GM19099 (cell line): ENCODE data around the gene CLEC19A.

Experiments
- POLR2A ChIP-seq: IDR thresholded peaks from 3 replicates; pipeline ENCODE4 v1.6.1; 2011; ENCODE audit warnings: low read depth; ENCODE audit not compliant: insufficient read length; ENCODE audit errors: extremely low read depth

Gene CLEC19A

DNA sequence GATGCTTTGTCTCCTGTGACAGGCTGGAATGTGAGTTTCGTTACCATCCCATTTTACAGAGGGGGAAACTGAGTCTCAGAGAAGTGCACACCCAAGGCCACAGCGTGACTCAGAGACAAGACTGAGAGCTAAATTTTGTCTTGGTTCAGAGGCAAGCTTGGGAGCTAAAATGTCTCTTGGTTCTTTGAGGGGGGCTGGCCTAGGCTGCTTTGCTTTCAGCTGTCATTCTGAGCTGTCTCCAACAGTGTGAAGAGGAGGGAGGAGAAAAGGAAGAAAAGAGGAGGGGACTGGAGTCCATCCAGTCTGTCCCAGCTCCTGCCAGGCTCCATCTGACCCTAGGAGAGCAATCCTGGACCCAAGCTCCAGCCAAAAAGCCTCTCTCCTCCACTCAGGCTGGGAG lies at the start of gene CLEC19A:
CLEC19A (plus strand) TSS at position 301 of the 400 bp plus-strand sequence. CDS start 121 bp downstream, outside the sequence.
- TF ChIP-seq POLR2A, result no peak

DNA sequence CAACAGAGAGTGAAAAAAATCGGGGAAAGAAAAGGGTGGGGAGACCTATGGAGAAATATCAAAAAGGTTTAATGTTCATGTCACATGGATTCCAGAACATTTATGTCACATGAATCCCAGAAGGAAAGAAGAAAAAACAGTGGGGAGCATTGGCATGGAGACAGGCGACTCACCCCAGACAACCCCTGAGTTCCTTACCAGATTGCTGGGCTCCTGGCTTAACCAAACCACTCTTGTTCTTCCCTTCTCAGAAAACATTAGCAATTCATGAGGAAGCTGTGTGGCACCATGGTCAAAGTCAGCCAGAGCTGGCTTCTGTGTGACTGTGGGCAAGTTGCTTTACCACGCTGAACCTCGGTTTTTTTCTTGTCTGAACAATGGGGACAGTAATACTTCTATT lies 49.6 kb upstream of the CLEC19A start:
- no peak for TF ChIP-seq POLR2A

DNA sequence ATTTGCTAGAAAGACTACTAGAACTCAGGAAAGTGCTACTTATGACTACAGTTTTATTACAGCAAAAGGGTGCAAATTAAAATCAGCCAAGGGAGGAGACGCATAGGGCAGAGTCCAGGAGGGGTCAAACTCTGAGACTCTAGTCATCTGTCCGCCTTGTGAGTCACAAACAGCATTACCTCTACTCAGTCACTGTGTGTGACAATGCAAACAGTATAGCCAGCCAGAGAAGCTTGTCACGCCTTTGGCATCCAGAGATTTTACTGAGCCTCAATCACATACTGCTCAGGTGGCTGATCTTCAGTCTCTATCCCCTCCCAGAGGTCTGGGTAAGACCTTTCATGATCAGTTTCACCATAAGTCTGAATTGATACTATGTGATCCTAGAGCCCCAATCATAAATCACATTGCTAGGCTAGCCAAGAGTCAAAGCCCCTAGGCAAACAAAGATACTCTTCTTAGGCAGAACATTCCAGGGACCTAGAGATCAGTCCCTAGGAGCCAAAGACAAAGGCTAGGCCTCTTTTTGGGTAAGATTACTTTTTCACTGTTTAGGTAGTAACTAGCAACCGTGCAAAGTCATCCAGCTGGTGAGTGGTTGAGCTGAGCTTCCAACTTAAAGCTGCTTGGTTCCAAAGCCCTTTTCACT lies 48.8 kb upstream of the CLEC19A start:
- TF ChIP-seq POLR2A, result no peak

DNA sequence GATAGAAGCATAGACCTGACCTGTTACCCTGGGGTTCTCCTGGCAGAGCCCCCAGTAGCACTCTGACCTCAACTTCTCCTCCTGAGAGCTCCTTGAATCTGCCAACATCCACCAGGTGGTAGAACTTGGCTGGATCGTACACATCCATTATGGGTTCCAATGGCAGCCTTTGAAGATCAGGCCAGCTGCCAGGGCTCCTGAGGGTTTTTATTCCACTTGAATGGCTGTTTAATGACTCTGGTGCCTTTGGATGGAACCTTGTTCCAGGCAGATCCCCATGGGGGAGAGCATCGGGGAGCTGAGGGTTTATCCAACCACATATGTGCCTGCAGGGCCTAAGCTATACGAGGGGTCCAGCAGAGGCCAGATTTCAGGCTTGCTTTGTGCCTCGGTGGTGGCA lies 47.1 kb upstream of the CLEC19A start:
- TF ChIP-seq POLR2A, result no peak

DNA sequence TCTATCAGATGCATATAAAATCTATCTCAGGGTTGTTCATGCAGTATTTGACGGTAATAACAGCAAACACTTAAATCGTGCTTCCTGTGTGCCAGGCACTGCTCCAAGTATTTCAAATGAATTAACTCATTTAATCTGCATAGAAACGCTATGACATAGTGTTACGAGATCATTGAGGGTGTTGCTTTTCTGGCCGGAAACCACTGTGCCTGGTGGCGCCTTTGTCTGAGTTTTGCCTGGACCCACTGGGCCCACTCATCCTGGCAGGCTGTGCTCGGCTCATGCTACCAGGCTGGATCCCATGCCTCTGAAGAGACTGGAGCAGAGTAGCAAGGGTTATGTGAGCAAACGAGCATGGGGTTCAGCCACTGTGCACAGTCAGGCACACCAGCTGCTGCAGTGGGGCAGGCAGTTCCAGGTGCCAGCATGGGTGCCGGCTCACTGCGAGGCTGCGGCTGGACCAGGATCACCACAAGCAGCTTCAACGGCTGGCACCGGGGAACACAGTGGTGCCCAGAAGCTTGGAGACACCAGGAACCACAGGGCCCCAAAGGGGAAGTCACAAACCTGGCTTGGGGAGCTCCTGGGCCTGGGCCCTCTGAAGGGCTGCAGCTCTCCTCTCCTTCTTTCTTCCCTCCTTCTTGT lies 45.9 kb upstream of the CLEC19A start:
- no peak for TF ChIP-seq POLR2A

DNA sequence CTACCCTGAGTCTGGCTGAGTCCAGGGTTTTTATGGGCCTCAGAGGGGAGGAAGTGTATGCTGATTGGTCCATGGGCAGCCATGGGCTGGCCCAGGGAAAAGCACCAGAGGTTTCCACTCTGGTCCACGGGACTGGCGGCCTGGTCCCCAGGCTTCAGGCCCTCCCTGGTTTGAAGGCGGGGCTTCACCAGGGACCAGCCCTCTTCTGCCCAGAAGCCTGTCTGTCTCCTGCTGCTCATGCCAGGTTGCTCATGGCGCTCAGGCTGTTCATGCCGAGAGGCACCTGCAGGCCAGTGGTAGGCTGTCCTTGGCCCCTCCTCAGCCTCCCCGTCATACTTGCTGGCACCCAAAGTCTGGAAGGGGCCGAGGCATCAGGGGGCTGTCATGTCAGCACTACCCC lies 45.0 kb upstream of the CLEC19A start:
- no peak for TF ChIP-seq POLR2A

DNA sequence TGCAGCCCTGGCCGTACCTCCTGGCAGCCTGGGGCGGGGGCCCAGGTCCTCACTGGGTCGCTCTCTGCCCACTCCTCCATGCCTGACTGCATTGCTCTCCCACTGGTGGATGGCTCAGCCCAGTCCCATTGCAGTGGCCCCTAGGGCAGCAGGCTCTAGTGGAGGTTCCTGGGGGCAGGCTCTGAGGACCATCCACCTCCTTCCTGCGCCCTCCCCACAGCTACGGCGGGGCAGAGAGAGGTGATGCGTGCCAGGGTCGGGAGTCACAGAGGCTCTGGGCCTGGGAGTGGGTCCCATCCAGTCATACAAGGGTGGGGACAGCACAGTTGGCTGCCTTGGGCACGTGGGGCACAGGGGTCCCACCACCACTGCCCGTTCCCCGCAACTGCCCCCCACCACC lies 44.0 kb upstream of the CLEC19A start:
- TF ChIP-seq POLR2A, result no peak

DNA sequence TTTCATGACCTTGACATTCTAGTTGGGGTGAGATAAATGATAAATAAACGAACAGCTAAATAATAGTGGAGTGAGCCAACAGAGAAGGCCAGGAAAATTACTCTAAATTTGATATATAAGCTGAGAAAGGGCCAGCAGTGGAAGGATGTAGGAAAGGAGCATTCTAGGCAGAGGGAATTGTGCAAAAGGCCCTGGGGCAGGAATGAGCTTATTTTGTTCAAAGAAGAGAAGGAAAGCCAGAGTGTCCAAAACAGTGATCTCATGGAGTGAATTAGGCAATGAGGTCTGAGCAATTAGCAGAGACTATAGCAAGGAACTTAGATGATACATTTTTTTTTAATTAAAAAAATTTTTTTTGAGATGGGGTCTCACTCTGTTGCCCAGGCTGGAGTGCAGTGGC lies 43.3 kb upstream of the CLEC19A start:
- TF ChIP-seq POLR2A, result no peak

DNA sequence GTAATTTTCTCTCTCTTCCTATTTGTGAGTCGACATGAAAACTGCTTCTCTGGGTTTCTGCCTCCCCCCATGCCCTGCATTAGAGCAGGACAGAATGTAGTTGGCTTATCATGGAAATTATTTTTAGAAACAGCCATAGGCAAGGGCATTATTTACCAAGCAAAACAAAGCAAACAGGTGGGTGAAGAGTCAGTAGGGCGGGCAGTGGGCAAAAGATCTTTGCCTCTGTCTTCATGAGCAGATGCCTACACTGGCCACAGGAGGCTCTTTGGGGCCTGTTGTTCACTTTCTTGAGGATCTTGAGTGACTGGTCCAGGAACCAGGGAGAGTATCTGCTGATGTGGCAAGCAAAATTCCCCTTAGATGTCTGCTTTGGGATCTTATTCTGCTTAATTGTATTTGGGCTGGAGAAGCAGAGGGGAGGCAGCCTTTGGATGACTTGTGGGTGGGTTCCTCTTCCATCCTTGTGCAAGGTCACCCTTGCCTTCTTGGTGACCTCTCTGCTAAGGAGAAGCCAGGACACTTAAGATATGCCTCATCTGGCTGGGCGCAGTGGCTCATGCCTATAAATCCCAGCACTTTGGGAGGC lies 42.5 kb upstream of the CLEC19A start:
- no peak for TF ChIP-seq POLR2A

DNA sequence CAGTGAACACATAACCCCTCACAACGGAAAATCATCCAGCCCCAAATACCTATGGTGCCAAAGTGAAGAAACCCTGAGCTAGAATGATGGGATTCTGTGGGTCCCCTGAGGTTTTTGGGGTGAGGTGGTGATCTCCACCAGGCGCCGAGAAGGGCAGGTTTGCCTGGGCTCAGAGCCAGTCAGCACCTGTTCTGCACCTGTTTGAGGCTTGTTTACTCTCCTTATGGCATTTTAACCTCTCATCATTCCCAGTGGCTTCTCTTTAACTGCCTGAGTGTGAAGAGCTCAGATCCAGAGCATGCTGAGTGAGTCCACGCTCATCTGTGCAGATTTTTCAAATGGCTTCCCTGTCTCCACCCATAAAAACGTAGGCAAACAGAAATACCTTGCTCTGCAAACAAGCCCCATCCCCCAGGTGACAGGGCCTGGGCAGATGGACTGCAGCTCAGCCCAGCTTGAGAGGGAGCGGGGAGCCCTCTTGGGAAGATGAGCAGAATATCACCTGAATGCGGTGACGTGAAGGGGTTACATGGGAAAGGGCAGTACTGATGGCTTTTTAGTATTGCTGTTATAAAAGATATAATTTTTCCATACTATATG lies 40.1 kb upstream of the CLEC19A start:
- no peak for TF ChIP-seq POLR2A

DNA sequence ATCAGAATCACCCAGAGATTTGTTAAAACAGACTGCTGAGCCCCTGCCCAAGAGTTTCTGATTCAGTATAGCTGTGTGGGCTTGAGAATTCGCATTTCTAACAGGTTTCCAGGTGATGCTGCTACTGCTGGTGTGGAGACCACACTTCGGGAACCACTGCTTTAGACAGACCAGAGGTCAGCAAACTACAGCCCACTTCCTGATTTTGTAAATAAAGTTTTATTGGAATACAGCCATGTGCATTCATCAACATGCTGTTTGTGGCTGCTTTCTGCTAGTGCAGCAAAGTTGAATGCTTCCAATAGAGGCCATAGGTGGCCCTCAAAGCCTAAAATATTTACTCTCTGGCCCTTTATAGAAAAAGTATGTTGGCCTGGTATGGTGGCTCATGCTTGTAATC lies 32.6 kb upstream of the CLEC19A start:
- TF ChIP-seq POLR2A, result no peak

DNA sequence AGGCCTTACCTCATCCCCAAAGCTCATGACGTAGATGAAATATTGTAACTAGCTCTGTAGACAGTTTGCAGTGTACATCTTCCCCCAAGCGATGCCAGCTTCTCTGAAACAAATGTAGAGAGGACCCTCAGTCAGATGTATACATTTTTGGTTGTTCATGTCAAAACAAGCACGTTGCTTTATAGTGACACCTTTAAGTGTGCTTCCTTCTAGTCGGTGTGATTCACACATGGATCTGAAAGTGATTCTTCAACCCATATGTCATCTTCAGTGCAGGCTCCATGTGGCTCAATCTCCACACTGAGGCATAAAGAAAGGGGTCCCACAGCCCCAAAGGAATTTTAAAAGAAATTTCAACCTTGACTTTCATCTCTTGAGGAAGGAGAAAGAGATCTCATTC lies 30.9 kb upstream of the CLEC19A start:
- TF ChIP-seq POLR2A, result no peak

DNA sequence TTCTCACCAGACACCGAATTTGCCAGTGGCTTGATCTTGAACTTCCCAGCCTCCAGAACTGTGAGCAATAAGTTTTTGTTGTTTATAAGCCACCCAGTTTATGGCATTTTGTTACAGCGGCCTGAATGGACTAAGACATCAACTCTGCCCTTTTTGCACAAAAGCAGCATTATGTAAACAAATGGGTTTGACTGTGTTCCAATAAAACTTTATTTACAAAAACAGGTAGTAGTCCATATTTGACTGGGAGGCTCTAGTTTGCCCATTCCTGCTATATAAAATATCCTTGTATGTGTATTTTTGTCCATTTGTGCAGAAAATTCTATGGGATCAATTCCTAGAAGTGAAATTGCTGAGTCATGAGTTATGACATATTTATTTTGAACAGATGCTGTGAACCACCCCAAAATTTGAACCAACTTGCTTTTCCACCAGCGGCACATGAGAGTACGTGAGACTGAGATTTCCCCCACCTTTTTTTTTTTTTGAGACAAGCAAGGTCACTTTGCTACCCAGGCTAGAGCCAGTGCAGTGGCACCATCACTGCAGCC lies 21.3 kb upstream of the CLEC19A start:
- no peak for TF ChIP-seq POLR2A

DNA sequence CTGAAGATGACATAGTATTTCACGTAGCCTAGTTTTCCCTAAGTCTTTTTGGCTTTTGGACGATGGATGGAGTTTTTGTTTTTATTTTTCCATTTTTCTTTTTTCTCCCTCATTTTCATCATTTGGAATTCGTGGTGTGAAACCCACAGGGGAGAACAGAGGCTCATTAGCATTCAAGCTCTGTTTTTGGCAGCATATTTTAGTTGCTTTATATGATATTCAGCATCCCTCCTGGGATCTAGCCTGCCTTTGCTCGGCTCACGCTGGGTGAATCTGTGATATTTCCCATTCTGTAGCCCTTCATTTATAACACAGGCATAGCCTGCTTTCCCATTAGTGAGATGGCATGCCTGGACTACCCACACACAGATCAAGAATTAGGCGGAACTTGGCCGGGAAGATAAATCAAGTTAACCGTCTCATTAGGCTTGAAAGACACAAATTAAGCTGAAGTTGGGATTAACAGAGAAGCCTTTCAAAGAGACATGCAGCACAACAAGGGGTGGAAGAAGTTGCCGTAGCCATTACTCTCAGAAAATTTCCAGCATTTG lies 20.1 kb upstream of the CLEC19A start:
- no peak for TF ChIP-seq POLR2A

DNA sequence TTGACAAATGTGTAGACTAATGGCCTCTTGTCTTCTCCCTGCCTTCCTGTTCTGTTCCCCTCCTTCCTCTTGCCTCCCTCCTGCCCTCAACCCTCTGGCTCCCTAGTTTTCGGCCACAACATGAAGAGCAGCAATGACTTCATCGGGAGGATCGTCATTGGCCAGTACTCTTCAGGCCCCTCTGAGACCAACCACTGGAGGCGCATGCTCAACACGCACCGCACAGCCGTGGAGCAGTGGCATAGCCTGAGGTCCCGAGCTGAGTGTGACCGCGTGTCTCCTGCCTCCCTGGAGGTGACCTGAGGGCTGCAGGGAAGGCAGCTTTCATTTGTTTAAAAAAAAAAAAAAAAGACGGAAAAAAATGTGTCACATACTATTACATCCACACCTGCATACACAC lies 18.8 kb upstream of the CLEC19A start:
- TF ChIP-seq POLR2A, result no peak
